GM18873 (cell line): Measurements from ENCODE around the gene DBF4B.
A peak's percentile ranks its signal among the peaks of the same experiment; 100 is the strongest.

Experiments
- ATAC-seq: cut with Tn5 transposase; IDR thresholded peaks from one replicate; pipeline ENCODE4 v1.9.1; 2021; ENCODE audit warnings: mild to moderate bottlenecking, moderate library complexity, moderate number of reproducible peaks; ENCODE audit not compliant: unreplicated experiment, low FRiP score

DBF4B gene

GRCh38 chr17:44775136-44775837 lies 66.8 kb downstream of the DBF4B start:
- peak; percentile 65 for ATAC-seq

DNA sequence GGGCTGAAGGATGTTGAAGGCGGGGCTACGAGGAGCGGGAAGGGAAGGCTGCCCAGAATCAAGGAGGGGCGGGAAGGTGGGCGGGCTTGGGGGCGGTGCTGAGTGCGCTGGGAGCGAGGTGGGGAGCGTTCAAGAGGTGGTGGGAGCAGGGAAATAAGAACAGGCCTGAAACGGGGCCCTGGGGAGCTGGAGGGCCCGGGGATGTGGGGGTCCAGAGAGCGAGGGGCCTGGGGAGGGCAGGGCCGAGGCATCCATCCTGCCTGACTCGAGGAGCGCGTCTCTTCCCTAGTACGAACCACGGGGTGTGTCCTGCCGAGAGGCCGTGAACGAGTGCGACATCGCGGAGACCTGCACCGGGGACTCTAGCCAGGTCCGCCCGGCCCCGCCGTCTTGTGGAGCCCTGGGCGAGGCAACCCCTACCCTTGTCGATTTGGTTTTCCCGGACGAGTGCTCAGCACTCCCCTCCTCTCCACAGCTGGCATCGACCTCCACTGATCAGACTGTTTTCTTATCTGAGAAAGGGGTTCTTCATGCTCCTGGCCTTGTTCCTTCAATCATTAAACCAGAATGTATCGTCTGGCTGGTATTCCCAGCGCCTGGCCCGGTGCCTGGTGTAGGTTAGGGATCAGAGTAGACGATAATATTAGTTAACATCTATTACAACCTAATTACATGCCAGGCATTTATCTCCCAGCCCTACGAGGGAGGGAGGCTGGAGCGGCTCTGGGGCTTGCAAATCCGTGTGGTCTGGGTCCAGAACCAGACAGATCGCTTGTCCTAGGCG lies 67.6 kb downstream of the DBF4B start:
- peak; percentile 9 for ATAC-seq

GRCh38 chr17:44776628-44777393 lies 68.3 kb downstream of the DBF4B start:
- no peak for ATAC-seq

GRCh38 chr17:44777394-44778348 lies 69.2 kb downstream of the DBF4B start:
- no peak for ATAC-seq

DNA sequence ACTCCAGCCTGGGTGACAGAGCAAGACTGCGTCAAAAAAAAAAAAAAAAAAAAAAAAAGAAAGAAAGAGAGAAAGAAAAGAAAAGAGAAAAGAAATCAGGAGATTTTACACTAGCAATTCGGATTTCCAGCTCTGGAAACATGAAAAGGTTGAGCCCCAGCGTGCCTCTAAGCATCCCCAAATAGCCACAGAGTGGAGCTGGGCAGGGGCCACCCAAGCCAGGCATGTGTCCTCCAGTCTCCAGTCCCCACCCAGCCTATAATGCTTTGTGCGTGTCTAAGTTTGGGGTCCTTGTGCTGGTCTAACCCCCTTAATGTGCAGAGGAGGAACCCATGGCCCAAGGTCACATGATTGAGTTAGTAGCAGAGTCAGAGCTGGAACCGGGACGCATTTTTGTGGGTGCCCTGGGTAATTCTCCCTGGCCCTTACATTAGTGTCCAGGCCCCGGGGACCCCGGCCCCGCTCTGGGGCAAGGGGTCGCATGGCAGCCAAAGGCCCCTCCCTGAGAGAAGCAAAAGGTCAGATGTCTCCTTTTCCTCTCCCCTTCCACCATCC lies 70.3 kb downstream of the DBF4B start:
- no peak for ATAC-seq

DNA sequence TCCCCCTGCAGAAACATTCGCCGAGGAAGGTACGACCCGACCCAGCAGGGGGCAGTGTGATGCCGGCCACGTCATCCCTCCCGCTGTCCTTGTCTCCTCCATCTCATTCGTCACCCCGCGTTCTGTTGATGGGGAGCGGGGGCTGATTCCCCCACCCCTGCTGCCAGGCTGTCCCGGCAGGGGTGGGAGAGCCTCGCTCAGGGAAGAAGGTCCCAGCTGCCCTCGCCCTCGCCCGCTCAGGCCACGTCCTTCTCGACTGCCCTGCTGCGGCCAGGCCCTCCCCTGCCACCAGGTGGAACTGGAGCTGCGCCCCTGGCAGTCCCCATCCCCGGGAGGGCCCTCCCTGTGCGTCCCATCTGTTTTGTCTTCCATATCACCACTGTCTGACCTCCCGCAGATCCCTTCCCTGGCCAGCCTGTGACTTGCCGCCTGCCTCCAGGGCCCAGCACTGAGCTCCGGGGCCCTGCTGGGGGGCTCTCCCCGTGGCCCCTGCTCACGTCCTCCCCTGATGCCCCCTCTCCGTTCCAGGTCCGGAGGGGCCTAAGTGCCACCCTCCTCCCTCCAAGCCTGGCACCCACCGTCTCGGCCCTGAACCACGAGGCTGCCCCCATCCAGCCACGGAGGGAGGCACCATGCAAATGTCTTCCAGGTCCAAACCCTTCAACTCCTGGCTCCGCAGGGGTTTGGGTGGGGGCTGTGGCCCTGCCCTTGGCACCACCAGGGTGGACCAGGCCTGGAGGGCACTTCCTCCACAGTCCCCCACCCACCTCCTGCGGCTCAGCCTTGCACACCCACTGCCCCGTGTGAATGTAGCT lies 71.0 kb downstream of the DBF4B start:
- no peak for ATAC-seq

DNA sequence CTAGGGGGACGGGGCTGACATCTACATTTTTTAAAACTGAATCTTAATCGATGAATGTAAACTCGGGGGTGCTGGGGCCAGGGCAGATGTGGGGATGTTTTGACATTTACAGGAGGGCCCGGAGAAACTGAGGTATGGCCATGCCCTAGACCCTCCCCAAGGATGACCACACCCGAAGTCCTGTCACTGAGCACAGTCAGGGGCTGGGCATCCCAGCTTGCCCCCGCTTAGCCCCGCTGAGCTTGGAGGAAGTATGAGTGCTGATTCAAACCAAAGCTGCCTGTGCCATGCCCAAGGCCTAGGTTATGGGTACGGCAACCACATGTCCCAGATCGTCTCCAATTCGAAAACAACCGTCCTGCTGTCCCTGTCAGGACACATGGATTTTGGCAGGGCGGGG lies 71.7 kb downstream of the DBF4B start:
- ATAC-seq = no peak

DNA sequence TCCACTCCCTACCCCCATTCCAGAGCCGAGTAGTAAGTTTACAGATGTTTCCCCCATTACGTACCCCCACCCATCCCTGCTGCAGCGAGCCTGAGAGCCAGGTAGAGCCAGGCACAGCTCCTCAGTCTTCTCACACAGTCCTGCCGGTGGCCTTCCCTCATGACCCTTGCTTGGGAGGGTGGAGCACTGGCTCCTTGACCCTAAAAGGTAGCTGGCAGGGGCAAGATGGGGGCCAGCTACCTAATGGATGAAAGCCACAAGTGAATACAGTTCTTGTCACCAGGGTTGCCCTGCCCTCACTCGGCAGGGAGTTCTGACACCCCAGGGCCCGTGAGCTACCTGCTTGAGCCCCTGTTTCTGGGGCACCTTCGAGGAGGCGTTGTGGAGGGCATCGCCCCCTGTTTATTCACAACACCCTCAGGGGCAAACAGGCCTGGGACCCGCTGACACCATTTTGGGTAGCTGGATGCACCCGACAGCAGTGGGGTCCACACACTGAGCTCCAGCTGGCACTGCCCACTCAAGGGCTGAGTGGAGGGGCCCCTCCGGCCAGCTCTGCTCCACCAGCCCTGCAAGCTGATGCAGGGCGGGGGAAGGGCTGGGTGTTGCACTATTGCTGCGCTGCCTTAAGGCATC lies 72.5 kb downstream of the DBF4B start:
- no peak for ATAC-seq

GRCh38 chr17:44781551-44782325 lies 73.3 kb downstream of the DBF4B start:
- no peak for ATAC-seq

- no peak for ATAC-seq
Observed at GRCh38 chr17:44782326-44782850, 73.9 kb downstream of the DBF4B start.

DNA sequence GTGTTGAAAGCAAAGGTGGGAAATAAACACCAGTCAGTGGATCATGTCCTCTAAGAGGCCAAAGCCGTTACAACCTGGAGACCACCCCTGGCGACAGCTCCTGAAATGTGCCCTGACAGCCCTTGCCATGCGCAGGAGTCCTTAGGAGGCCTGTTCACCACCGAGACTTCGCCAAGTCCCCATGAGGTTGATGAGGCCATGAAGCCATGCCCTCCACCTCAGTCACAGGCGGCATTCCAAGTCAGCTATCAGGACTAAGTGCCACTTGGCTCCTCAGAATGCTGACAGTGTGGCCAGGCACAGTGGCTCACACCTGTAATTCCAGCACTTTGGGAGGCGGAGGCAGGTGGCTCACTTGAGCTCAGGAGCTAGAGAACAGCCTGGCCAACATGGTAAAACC lies 77.5 kb downstream of the DBF4B start:
- ATAC-seq = no peak

- no peak for ATAC-seq
Observed at GRCh38 chr17:44786551-44787081, 78.2 kb downstream of the DBF4B start.

GRCh38 chr17:44787271-44787940 lies 78.9 kb downstream of the DBF4B start:
- ATAC-seq = no peak

- ATAC-seq = no peak
Observed at GRCh38 chr17:44788139-44788538, 79.7 kb downstream of the DBF4B start.

DNA sequence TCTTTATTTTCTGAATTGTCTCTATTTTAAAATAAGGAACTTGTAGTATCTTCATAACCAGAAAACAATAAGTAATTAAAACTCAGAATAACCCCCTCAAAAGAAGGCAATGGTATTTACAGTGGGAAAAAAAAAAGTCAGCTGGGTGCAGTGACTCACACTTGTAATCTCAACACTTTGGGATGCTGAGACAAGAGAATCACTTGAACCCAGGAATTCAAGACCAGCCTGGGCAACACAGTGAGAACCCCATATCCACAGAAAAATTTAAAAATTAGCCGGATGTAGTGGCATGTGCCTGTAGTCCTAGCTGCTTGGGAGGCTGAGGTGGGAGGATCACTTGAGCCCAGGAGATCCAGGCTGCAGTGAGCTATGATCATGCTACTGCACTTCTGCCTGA lies 83.8 kb downstream of the DBF4B start:
- no peak for ATAC-seq

GRCh38 chr17:44793885-44794842 lies 85.7 kb downstream of the DBF4B start:
- no peak for ATAC-seq
